BLaER1 treated with 17β-estradiol and CSF1 and Interleukin-3, amounts not matched to agents 10 nM and 100 nM (cell line): ENCODE measurements around the gene CAP1.
A peak's percentile ranks its signal among the peaks of the same experiment; 100 is the strongest.
"Not testable (repeated sequence)": the region's sequence is repeated elsewhere in the genome, so short reads cannot be mapped to it uniquely, and the experiment has no call there.

Experiments
- H3K27ac ChIP-seq, 11 experiments: shearing (Covaris generic); formaldehyde crosslinking; 2 replicates each; pipeline ENCODE4 v1.8.1; 2022
- H3K27me3 ChIP-seq, 11 experiments: shearing (Covaris generic); formaldehyde crosslinking; 2 replicates each; pipeline ENCODE4 v1.8.1; 2022
- H3K36me3 ChIP-seq, 11 experiments: shearing (Covaris generic); formaldehyde crosslinking; 2 replicates each; pipeline ENCODE4 v1.8.1; 2022
- H3K4me1 ChIP-seq, 10 experiments: shearing (Covaris generic); formaldehyde crosslinking; 2 replicates each; pipeline ENCODE4 v1.8.1; 2022
- H3K4me2 ChIP-seq, 11 experiments: shearing (Covaris generic); formaldehyde crosslinking; 2 replicates each; pipeline ENCODE4 v1.8.1; 2022
- H3K4me3 ChIP-seq, 10 experiments: shearing (Covaris generic); formaldehyde crosslinking; 2 replicates each; pipeline ENCODE4 v1.8.1; 2022
- H3K9ac ChIP-seq, 11 experiments: shearing (Covaris generic); formaldehyde crosslinking; 2 replicates each; pipeline ENCODE4 v1.8.1; 2022
- H3K9me3 ChIP-seq, 11 experiments: shearing (Covaris generic); formaldehyde crosslinking; replicated peaks in 1 of 11; 2 replicates each; pipeline ENCODE4 v1.8.1; 2022
- H4K20me1 ChIP-seq, 11 experiments: shearing (Covaris generic); formaldehyde crosslinking; 2 replicates each; pipeline ENCODE4 v1.8.1; 2022
- Cebpa-rat ChIP-seq, 11 experiments: shearing (Covaris generic); IDR thresholded peaks; 2 replicates each; pipeline ENCODE4 v1.8.1; 2022

Gene CAP1

DNA sequence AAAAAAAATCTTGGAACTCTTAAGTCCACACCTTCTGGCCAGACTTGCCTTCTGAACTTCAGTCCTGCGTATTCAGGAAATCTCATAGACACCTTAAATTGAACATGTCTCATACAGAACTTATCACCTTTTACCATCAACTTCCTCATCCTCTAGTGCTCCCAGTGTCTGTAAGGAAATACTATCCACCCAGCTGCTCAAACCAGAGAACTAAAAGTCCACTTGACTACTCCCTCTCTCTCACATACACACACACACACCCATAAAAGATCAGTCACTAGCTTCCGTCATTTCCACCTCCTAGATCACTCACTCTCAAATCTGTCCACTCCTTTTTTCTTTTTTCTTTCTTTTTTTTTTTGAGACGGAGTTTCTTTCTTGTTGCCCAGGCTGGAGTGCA is 10.9 kb upstream of the CAP1 start:
- Histone ChIP-seq H3K36me3 (no peaks in the 10 kb centered on the region), H3K27me3 (no peaks in the 10 kb centered on the region), H3K4me2 (no peak overlapping the region), H3K4me3 (no peak overlapping the region), H3K27ac (no peak overlapping the region), H3K9ac (no peak overlapping the region), H3K4me1 (peaks cover 9 to 30% (median 15%) of the 10 kb centered on the region in 10 experiments), H3K9me3 (peaks cover 0 to 9% (median 0%) of the 10 kb centered on the region in 11 experiments; a peak in 9 of 22 replicates), H4K20me1 (no peaks in the 10 kb centered on the region)
- TF ChIP-seq Cebpa-rat (IDR thresholded peaks at IDR 0.05), result no peak

DNA sequence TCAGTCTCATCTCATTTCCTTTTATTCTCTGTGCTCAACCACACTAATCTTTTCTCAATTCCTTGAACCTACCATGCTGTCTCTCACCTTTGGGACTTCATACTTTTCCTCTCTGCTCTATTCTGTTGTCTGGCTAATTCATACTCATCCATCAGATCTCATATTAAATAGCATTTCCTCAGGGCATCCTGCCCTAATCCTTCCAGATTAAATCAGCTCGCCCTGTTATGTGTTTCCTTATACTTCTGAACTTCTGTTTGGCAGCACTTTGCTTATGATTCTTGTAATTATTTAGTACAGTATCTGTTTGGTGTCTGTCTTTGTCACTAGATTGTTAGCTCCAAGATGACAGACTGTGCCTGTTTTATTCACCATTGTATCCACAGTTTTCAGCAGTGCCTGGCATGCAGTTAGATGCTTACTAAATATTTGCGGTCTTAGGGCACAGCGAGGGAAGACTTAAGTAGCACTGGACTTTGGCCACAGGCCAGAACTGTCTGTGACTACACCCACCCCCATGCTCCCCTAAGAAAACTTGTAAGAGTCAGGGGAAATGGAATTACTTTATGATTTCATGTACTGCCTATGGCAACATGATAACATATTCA is 9.9 kb upstream of the CAP1 start:
- H3K4me1 ChIP-seq, result peaks cover 19 to 40% (median 25%) of the 10 kb centered on the region in 10 experiments
- H3K36me3 ChIP-seq, result no peaks in the 10 kb centered on the region
- H3K9me3 ChIP-seq, result peaks cover 0 to 9% (median 0%) of the 10 kb centered on the region in 11 experiments; a peak in 9 of 22 replicates
- H3K9ac ChIP-seq, result no peak overlapping the region
- H4K20me1 ChIP-seq, result no peaks in the 10 kb centered on the region
- no peaks in the 10 kb centered on the region for H3K27me3 ChIP-seq
- no peak overlapping the region for H3K27ac ChIP-seq
- TF ChIP-seq Cebpa-rat (IDR thresholded peaks at IDR 0.05), result no peak
- H3K4me3 ChIP-seq, result no peak overlapping the region
- no peak overlapping the region for H3K4me2 ChIP-seq

DNA sequence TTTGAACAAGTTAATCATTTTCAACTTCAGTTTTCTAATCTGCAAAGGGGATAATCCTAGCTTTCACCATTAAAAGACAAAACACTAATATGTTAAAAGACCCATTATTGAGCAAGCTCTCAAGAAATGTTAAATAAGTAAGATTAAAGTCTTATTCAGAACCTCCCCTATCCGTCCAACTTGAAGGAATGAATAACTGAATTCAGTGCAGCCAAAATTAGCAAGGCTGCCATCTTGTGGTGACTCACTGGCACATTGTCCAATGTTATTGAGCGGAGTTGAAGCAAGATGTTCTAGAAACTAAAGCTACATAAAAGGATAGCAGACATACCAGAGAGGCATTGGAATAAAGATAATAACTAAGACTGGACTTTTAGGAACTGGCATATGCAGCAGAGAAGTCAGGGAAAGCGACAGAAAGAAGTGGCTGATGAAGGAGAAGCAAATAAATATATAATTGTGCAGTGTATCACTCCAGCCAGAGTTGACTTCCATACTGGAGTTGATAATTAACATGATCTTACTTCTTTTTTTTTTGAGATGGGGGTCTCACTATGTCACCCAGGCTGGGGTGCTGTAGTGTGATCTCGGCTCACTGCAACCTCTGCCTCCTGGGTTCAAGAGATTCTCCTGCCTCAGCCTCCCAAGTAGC is 8.2 kb upstream of the CAP1 start:
- no peak overlapping the region for H3K4me3 ChIP-seq
- H3K9ac ChIP-seq, result no peak overlapping the region
- H3K36me3 ChIP-seq, result no peaks in the 10 kb centered on the region
- peaks cover 34 to 58% (median 43%) of the 10 kb centered on the region in 10 experiments for H3K4me1 ChIP-seq
- H3K27ac ChIP-seq, result no peak overlapping the region
- TF ChIP-seq Cebpa-rat (IDR thresholded peaks at IDR 0.05), result no peak
- no peak overlapping the region; a peak in 3 of 22 replicates for H3K4me2 ChIP-seq
- H3K9me3 ChIP-seq, result no peaks in the 10 kb centered on the region
- no peaks in the 10 kb centered on the region for H4K20me1 ChIP-seq
- H3K27me3 ChIP-seq, result no peaks in the 10 kb centered on the region

GRCh38 chr1:40034869-40035268 is 5.7 kb upstream of the CAP1 start:
- no peaks in the 10 kb centered on the region for H3K9me3 ChIP-seq
- H3K4me2 ChIP-seq, result peak overlapping the region; percentile 58 to 91 (median 78)
- peak overlapping the region; percentile 12 to 69 (median 53); a peak in 18 of 22 replicates for H3K9ac ChIP-seq
- no peaks in the 10 kb centered on the region for H3K27me3 ChIP-seq
- TF ChIP-seq Cebpa-rat (IDR thresholded peaks at IDR 0.05), result no peak
- H4K20me1 ChIP-seq, result no peaks in the 10 kb centered on the region
- peak overlapping the region; percentile 25 to 98 (median 53); a peak in 20 of 22 replicates for H3K27ac ChIP-seq
- no peaks in the 10 kb centered on the region for H3K36me3 ChIP-seq
- peaks cover 56 to 74% (median 62%) of the 10 kb centered on the region in 10 experiments for H3K4me1 ChIP-seq
- H3K4me3 ChIP-seq, result peak overlapping the region in 1 of 10 experiments; percentile 0; a peak in 1 of 20 replicates

DNA sequence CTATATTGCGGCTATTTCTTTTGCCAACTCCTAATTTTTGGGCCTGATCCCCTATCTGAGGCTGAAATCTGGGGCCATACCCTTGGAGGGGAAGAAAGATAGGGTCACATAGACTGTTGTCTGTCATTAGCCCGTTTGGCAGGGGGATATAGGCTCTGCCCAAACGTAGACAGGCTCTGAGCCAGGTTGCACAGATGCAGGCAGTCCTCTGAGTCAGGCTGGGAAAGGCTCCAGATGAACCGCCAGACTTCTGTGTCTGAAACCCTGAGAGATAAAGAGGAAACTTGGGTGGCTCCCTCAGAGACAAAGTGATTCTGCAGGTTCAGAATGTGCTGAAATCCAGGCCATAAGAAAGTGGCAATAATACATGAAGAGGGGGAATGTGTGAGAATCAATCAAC is 4.0 kb upstream of the CAP1 start:
- peaks cover 0 to 6% (median 3%) of the 10 kb centered on the region in 11 experiments; a peak in 10 of 22 replicates for H4K20me1 ChIP-seq
- TF ChIP-seq Cebpa-rat (IDR thresholded peaks at IDR 0.05), result no peak
- H3K9ac ChIP-seq, result peak overlapping the region in 4 of 11 experiments; percentile 14 to 53 (median 44); a peak in 8 of 22 replicates
- H3K4me3 ChIP-seq, result no peak overlapping the region
- H3K4me2 ChIP-seq, result peak overlapping the region; percentile 11 to 92 (median 78); a peak in 18 of 22 replicates
- no peaks in the 10 kb centered on the region for H3K9me3 ChIP-seq
- H3K4me1 ChIP-seq, result peaks cover 58 to 74% (median 62%) of the 10 kb centered on the region in 10 experiments
- H3K27ac ChIP-seq, result peak overlapping the region in 8 of 11 experiments; percentile 3 to 98 (median 52); a peak in 8 of 22 replicates
- H3K36me3 ChIP-seq, result peaks cover 0 to 4% (median 0%) of the 10 kb centered on the region in 11 experiments; a peak in 4 of 22 replicates
- no peaks in the 10 kb centered on the region for H3K27me3 ChIP-seq

DNA sequence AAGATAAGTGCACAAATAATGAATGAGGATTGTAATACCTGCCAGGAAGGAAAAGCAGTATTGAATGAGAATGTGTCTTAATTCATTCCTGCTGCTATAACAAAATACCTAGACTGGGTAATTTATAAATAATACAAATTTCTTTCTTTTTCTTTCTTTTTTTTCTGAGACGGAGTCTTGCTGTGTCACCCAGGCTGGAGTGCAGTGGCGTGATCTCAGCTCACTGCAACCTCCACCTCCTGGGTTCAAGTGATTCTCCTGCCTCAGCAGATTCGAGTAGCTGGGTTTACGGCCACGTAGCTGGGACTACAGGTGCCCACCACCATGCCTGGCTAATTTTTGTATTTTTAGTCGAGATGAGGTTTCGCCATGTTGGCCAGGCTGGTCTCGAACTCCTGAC is 3.3 kb upstream of the CAP1 start:
- peaks cover 4 to 13% (median 10%) of the 10 kb centered on the region in 11 experiments; a peak in 18 of 22 replicates for H4K20me1 ChIP-seq
- H3K27ac ChIP-seq, result peak overlapping the region in 4 of 11 experiments; percentile 98 to 99 (median 99); a peak in 5 of 22 replicates
- H3K9ac ChIP-seq, result 0 out of 22 replicates have a peak overlapping the region, but pooled peaks of 1 of the 11 experiments have one; percentile 52
- H3K36me3 ChIP-seq, result peaks cover 3 to 11% (median 5%) of the 10 kb centered on the region in 11 experiments; a peak in 18 of 22 replicates
- H3K27me3 ChIP-seq, H3K9me3 ChIP-seq, H3K4me3 ChIP-seq: not testable (repeated sequence)
- peaks cover 65 to 75% (median 69%) of the 10 kb centered on the region in 10 experiments for H3K4me1 ChIP-seq
- H3K4me2 ChIP-seq, result peak overlapping the region in 9 of 11 experiments; percentile 62 to 92 (median 86); a peak in 15 of 22 replicates

GRCh38 chr1:40038697-40039096 is 1.8 kb upstream of the CAP1 start:
- H3K4me3 ChIP-seq, result peak overlapping the region in 9 of 10 experiments; percentile 87 to 100 (median 98); a peak in 12 of 20 replicates
- peak overlapping the region; percentile 92 to 98 (median 97); a peak in 21 of 22 replicates for H3K9ac ChIP-seq
- no peaks in the 10 kb centered on the region for H3K9me3 ChIP-seq
- peaks cover 14 to 25% (median 20%) of the 10 kb centered on the region in 11 experiments; a peak in 21 of 22 replicates for H3K36me3 ChIP-seq
- peak overlapping the region; percentile 65 to 92 (median 89) for H3K4me2 ChIP-seq
- H3K4me1 ChIP-seq, result peaks cover 73 to 82% (median 77%) of the 10 kb centered on the region in 10 experiments
- peak overlapping the region; percentile 93 to 99 (median 98) for H3K27ac ChIP-seq
- H4K20me1 ChIP-seq, result peaks cover 18 to 28% (median 24%) of the 10 kb centered on the region in 11 experiments; a peak in 21 of 22 replicates
- H3K27me3 ChIP-seq, result no peaks in the 10 kb centered on the region
- no peak for TF ChIP-seq Cebpa-rat (IDR thresholded peaks at IDR 0.05)

DNA sequence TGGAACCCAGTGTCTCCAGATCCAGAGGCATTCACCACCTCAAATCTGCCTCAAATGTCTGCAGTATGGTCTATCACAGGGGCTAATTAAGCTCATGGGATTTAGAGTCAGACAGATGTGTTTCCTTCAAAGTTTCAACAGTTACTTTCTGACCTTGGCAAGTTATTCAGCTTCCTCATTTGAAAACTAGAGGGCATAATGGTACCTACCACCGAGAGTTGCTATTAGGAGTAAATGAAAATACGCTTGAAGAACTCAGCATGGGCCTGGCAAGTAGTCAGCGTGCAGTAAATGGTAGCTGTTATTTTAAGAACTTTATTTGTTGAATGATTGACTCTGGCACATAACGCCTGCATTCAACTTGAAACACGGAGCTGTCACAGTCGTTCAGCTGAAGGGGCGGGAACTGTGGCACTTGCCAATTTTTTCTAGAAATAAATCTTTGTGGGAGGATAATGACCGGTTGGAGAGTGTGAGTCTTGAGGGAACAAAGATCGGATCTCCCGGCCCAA is 1.2 kb upstream of the CAP1 start:
- H3K36me3 ChIP-seq, result peaks cover 16 to 31% (median 25%) of the 10 kb centered on the region in 11 experiments; a peak in 21 of 22 replicates
- H3K4me1 ChIP-seq, result peaks cover 70 to 81% (median 77%) of the 10 kb centered on the region in 10 experiments
- peak overlapping the region; percentile 70 to 100 (median 98) for H3K4me3 ChIP-seq
- H3K9me3 ChIP-seq, result no peaks in the 10 kb centered on the region
- H3K27ac ChIP-seq, result peak overlapping the region; percentile 93 to 99 (median 98)
- TF ChIP-seq Cebpa-rat (IDR thresholded peaks at IDR 0.05), result no peak
- peak overlapping the region; percentile 65 to 92 (median 89) for H3K4me2 ChIP-seq
- H3K9ac ChIP-seq, result peak overlapping the region; percentile 92 to 98 (median 97)
- peaks cover 24 to 33% (median 30%) of the 10 kb centered on the region in 11 experiments; a peak in 21 of 22 replicates for H4K20me1 ChIP-seq
- no peaks in the 10 kb centered on the region for H3K27me3 ChIP-seq
